B cell (primary cell): ENCODE measurements around the gene GCN1. TPM values are rescaled to one million over a fixed set of nuclear protein-coding genes. Genes with fewer than 3 reads are reported as not detected.

Experiments
- ATAC-seq: fragments of 200-7000 bp; cut with Tn5 transposase; one replicate; pipeline ENCODE4 v1.10.0; 2021; ENCODE audit warnings: low read depth, mild to moderate bottlenecking, moderate number of reproducible peaks, moderate library complexity
- CTCF ChIA-PET: fragments of 350-600 bp; sonication (Branson Sonifier 250); formaldehyde crosslinking; loops from one replicate; lab custom pipeline; 2021; ENCODE audit warnings: antibody characterized with exemption, inconsistent platforms; lab: Charles Lee
- POLR2A ChIA-PET: fragments of 350-600 bp; sonication (Branson Sonifier 250); formaldehyde crosslinking; loops from one replicate; lab custom pipeline; 2021; ENCODE audit warnings: antibody characterized with exemption; lab: Charles Lee
- DNase-seq: peaks from one replicate; pipeline ENCODE4 v3.0.0; 2013
- H2AFZ ChIP-seq: 2 replicates; pipeline ENCODE4 v1.6.1; 2012; ENCODE audit warnings: mild to moderate bottlenecking, low read depth, low read length; ENCODE audit not compliant: insufficient read depth, poor library complexity, severe bottlenecking
- H3K27ac ChIP-seq, 2 donors: 1 replicate in 1 of 2; 2 replicates in 1 of 2; pipeline ENCODE4 v1.5.1; 2012 to 2013; ENCODE audit warnings: low read length in 2 of 2, mild to moderate bottlenecking in 2 of 2, moderate library complexity in 1 of 2
- H3K27me3 ChIP-seq, 4 experiments: fragments of 200-600 bp in 1 of 4; sonication (generic) in 1 of 4; replicated peaks in 1 of 4; 1 replicate in 2 of 4; 2 replicates in 2 of 4; pipeline versions ENCODE4 v1.6.1 to v1.7.0; 2013 to 2016; ENCODE audit warnings: low read length in 3 of 4, mild to moderate bottlenecking in 2 of 4, mixed read lengths in 1 of 4, moderate library complexity in 1 of 4; ENCODE audit not compliant: insufficient read depth in 4 of 4, control insufficient read depth in 3 of 4; ENCODE audit errors: control extremely low read depth in 1 of 4
- H3K36me3 ChIP-seq, 2 experiments: replicated peaks in 1 of 2; 1 replicate in 1 of 2; 2 replicates in 1 of 2; pipeline versions ENCODE4 v1.6.1 to v1.7.1; 2013; ENCODE audit warnings: low read length in 1 of 2; ENCODE audit not compliant: insufficient read depth in 2 of 2, control insufficient read depth in 1 of 2; ENCODE audit errors: control extremely low read depth in 1 of 2, extremely low read depth in 1 of 2
- H3K4me1 ChIP-seq, 2 donors: fragments of 200-600 bp in 1 of 2; sonication (generic) in 1 of 2; 1 replicate in 1 of 2; 2 replicates in 1 of 2; pipeline versions ENCODE4 v1.5.1 to v1.6.1; 2013 to 2017; ENCODE audit warnings: low read length in 2 of 2; ENCODE audit not compliant: control insufficient read depth in 2 of 2, insufficient read depth in 2 of 2
- H3K4me2 ChIP-seq: replicated peaks from 2 replicates; pipeline ENCODE3; 2012; ENCODE audit warnings: mild to moderate bottlenecking, low read depth, low read length; ENCODE audit not compliant: poor library complexity, severe bottlenecking
- H3K4me3 ChIP-seq, 5 experiments: fragments of 200-600 bp in 1 of 5; sonication (generic) in 1 of 5; 1 replicate in 3 of 5; 2 replicates in 2 of 5; pipeline versions ENCODE4 v1.5.1 to v1.7.0; 2011 to 2016; ENCODE audit warnings: low read length in 4 of 5, mild to moderate bottlenecking in 4 of 5, low read depth in 2 of 5, control low read depth in 1 of 5, moderate library complexity in 1 of 5; ENCODE audit not compliant: insufficient read depth in 1 of 5; ENCODE audit errors: control extremely low read depth in 1 of 5, extremely low read depth in 1 of 5
- H3K79me2 ChIP-seq: fragments of 200-600 bp; sonication (generic); one replicate; pipeline ENCODE4 v1.6.0; 2016; ENCODE audit warnings: low read length; ENCODE audit not compliant: control insufficient read depth, insufficient read depth
- H3K9ac ChIP-seq: fragments of 200-600 bp; sonication (generic); 2 replicates; pipeline ENCODE4 v1.6.1; 2017; ENCODE audit warnings: mild to moderate bottlenecking, low read length, moderate library complexity
- H3K9me3 ChIP-seq, 3 donors: one replicate each; pipeline versions ENCODE4 v1.6.1 to v1.7.1; 2013; ENCODE audit warnings: low read length in 2 of 3; ENCODE audit not compliant: control insufficient read depth in 2 of 3, insufficient read depth in 1 of 3; ENCODE audit errors: control extremely low read depth in 1 of 3
- H4K20me1 ChIP-seq: 2 replicates; pipeline ENCODE4 v1.6.0; 2012; ENCODE audit warnings: mild to moderate bottlenecking, low read length; ENCODE audit not compliant: insufficient read depth, control insufficient read depth, poor library complexity, severe bottlenecking
- H3K27ac Mint-ChIP-seq: one replicate; pipeline ENCODE4 v1.8.0; 2021; ENCODE audit warnings: mixed read lengths
- H3K27me3 Mint-ChIP-seq: one replicate; pipeline ENCODE4 v1.8.0; 2021; ENCODE audit warnings: mixed read lengths
- H3K4me1 Mint-ChIP-seq: one replicate; pipeline ENCODE4 v1.8.0; 2021; ENCODE audit warnings: mixed read lengths
- H3K4me3 Mint-ChIP-seq: one replicate; pipeline ENCODE4 v1.8.0; 2021; ENCODE audit warnings: mixed read lengths
- H3K9me3 Mint-ChIP-seq: one replicate; pipeline ENCODE4 v1.8.0; 2022; ENCODE audit warnings: mixed read lengths; ENCODE audit not compliant: insufficient read depth
- EZH2 ChIP-seq: IDR thresholded peaks from 2 replicates; pipeline ENCODE4 v1.6.1; 2012; ENCODE audit warnings: borderline replicate concordance, low read depth, mild to moderate bottlenecking, moderate library complexity, low read length; ENCODE audit not compliant: insufficient read depth, poor library complexity, severe bottlenecking
- WGBS: methylation state at CpG from one replicate; pipeline ENCODE4 v1.1.5; 2013; ENCODE audit warnings: missing lambda C conversion rate; ENCODE audit not compliant: insufficient coverage; 5-methylcytosine and 5-hydroxymethylcytosine counted together
- intact Hi-C: fragments of 100-400 bp; cut with micrococcal nuclease; formaldehyde crosslinking; loops from one replicate; pipeline ENCODE4 v1.10.0; 2022
- polyA plus RNA-seq: library from polyadenylated mRNA; depleted of rRNA; stranded (reverse); fragments of >200 nt; gene quantifications from 2 replicates; pipeline ENCODE4 v1.2.3, GENCODE V29; 2012
- total RNA-seq, 2 donors: library from RNA; stranded (reverse); fragments of 120-200 nt in 1 of 2; gene quantifications; 1 replicate in 1 of 2; 2 replicates in 1 of 2; pipeline versions ENCODE4 v1.2.3 to v1.2.4, GENCODE V29; 2013 to 2022
- TF ChIP-seq, protein P1 (sequence below): fragments of 200-600 bp; IDR thresholded peaks from one replicate; pipeline ENCODE4 v1.8.0; 2022; ENCODE audit warnings: antibody characterized with exemption, mild to moderate bottlenecking

GCN1 gene
- total and polyA plus RNA-seq, 2 donors (not counting 1 experiment from before 2014, with no cell fraction given): 41.3 to 127 TPM

DNA sequence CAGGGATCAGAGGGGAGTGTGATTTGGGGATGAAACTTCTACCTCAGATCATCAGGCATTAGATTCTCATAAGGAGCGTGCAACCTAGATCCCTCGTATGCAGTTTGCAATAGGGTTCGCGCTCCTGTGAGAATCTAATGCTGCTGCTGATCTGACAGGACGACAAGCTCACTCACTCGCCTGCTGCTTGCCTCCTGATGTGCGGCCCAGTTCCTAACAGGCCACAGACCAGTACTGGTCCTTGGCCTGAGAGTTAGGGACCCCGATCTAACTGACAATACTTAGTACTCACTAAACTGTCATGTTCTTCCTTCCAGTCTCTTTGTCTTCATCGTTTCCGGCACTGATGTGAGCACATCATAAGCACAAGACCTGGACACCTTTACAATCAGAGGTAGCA lies 11.7 kb upstream of the GCN1 start:
- H3K27me3 Mint-ChIP-seq: no peaks in the 10 kb centered on the region
- no peak overlapping the region for H3K4me2 ChIP-seq
- ChIA-PET CTCF (interaction anchor here (1.6 kb wide), 1 partner anchor 22 kb away, joined by 6 read pairs; no protein-coding TSS in a partner anchor), POLR2A (no interaction called here)
- H3K4me1 ChIP-seq: peaks cover 4 to 6% of the 10 kb centered on the region in 2 donors
- H3K27me3 ChIP-seq: no peaks in the 10 kb centered on the region
- no peaks in the 10 kb centered on the region for H3K79me2 ChIP-seq
- WGBS: 98% methylated on average over 10 of the region's 10 CpGs
- no peak overlapping the region for H3K4me3 Mint-ChIP-seq
- DNase-seq: no peak
- peaks cover 2% of the 10 kb centered on the region for H3K4me1 Mint-ChIP-seq
- TF ChIP-seq, protein P1, sequence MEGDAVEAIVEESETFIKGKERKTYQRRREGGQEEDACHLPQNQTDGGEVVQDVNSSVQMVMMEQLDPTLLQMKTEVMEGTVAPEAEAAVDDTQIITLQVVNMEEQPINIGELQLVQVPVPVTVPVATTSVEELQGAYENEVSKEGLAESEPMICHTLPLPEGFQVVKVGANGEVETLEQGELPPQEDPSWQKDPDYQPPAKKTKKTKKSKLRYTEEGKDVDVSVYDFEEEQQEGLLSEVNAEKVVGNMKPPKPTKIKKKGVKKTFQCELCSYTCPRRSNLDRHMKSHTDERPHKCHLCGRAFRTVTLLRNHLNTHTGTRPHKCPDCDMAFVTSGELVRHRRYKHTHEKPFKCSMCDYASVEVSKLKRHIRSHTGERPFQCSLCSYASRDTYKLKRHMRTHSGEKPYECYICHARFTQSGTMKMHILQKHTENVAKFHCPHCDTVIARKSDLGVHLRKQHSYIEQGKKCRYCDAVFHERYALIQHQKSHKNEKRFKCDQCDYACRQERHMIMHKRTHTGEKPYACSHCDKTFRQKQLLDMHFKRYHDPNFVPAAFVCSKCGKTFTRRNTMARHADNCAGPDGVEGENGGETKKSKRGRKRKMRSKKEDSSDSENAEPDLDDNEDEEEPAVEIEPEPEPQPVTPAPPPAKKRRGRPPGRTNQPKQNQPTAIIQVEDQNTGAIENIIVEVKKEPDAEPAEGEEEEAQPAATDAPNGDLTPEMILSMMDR: no peak
- TF ChIP-seq EZH2: no peak
- no peak overlapping the region for H3K4me3 ChIP-seq
- no peak overlapping the region for H3K9ac ChIP-seq
- H3K9me3 ChIP-seq: no peaks in the 10 kb centered on the region
- H2AFZ ChIP-seq: no peak overlapping the region
- no peaks in the 10 kb centered on the region for H4K20me1 ChIP-seq
- no peaks in the 10 kb centered on the region for H3K9me3 Mint-ChIP-seq
- peak overlapping the region; percentile 4 for H3K27ac Mint-ChIP-seq
- intact Hi-C loops: no loop called here
- ATAC-seq: no peak
- H3K36me3 ChIP-seq: peaks cover 0 to 11% of the 10 kb centered on the region in 2 experiments
- H3K27ac ChIP-seq: no peak overlapping the region

DNA sequence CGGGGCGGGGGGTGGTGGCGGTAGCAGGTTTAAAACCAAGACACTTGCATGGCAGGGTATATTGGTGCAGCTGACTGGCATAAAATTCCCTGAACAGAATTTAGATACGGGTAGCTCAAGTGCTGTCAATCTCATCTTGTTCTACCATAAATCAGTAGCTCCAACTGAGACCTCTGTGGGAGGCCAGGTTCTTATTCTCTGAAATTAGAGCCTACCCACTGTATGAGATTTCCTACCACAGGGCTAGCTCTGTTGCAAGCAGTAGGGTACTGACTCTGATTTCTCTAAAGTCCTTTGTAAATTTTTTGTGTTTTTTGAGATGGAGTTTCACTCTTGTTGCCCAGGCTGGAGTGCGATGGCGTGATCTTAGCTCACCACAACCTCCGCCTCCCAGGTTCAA lies 9.7 kb upstream of the GCN1 start:
- POLR2A ChIA-PET: interaction anchor here (0.6 kb wide), 2 partner anchors 105 to 1482 kb away, joined by 3 to 4 read pairs; no protein-coding TSS in a partner anchor
- Histone ChIP-seq H3K27me3 (no peaks in the 10 kb centered on the region), H3K9ac (no peak overlapping the region), H3K36me3 (peaks cover 0 to 2% of the 10 kb centered on the region in 2 experiments), H3K4me1 (peaks cover 16 to 19% of the 10 kb centered on the region in 2 donors), H3K4me3 (no peak overlapping the region), H4K20me1 (peaks cover 16% of the 10 kb centered on the region), H2AFZ (no peak overlapping the region), H3K4me2 (no peak overlapping the region), H3K27ac (no peak overlapping the region), H3K79me2 (peaks cover 18% of the 10 kb centered on the region), H3K9me3 (no peaks in the 10 kb centered on the region)
- 100% methylated on average over 5 of the region's 7 CpGs for WGBS
- no peaks in the 10 kb centered on the region for H3K27me3 Mint-ChIP-seq
- intact Hi-C loops: no loop called here
- DNase-seq: no peak
- H3K4me1 Mint-ChIP-seq: peaks cover 15% of the 10 kb centered on the region
- TF ChIP-seq, protein P1: no peak
- no peak for TF ChIP-seq EZH2
- H3K9me3 Mint-ChIP-seq: no peaks in the 10 kb centered on the region
- no peak for ATAC-seq
- H3K27ac Mint-ChIP-seq: no peak overlapping the region
- CTCF ChIA-PET: interaction anchor here (0.7 to 1.4 kb wide), 2 partner anchors 24 to 117 kb away, joined by 4 to 5 read pairs; no protein-coding TSS in a partner anchor
- no peak overlapping the region for H3K4me3 Mint-ChIP-seq
